Measurements from ENCODE around the gene LRRC42. TPM values are rescaled to one million over a fixed set of nuclear protein-coding genes. Genes with fewer than 3 reads are reported as not detected.
"Not testable (repeated sequence)": the region's sequence is repeated elsewhere in the genome, so short reads cannot be mapped to it uniquely, and the experiment has no call there.

LRRC42 gene
- total and polyA plus RNA-seq, 4 experiments from 2014 or later, result 4.7 to 8.7 (median 7.9) TPM

- Mint-ChIP-seq H3K27me3 (peaks cover 0 to 3% of the 10 kb centered on the region in 2 donors), H3K4me3 (no peak overlapping the region), H3K4me1 (no peaks in the 10 kb centered on the region), H3K27ac (no peak overlapping the region), H3K9me3 (peaks cover 0 to 2% (median 0%) of the 10 kb centered on the region in 8 donors), H3K36me3 (no peaks in the 10 kb centered on the region)
- POLR2A ChIA-PET (ENCODE audit: partially characterized antibody), result interaction anchor here (0.7 kb wide), 1 partner anchor 767 kb away, joined by 4 read pairs; no protein-coding TSS in a partner anchor
- no peak for DNase-seq
- Histone ChIP-seq H3K36me3 (ENCODE audit: insufficient read depth, low read length) (no peaks in the 10 kb centered on the region), H3K4me3 (ENCODE audit: low read length in 2 of 2) (no peak overlapping the region), H3K4me1 (ENCODE audit: insufficient read depth, low read length) (no peaks in the 10 kb centered on the region), H3K27ac (ENCODE audit: low read depth, low read length) (no peak overlapping the region), H3K27me3 (ENCODE audit: insufficient read depth, low read length) (no peaks in the 10 kb centered on the region), H3K9me3 (ENCODE audit: control insufficient read depth in 1 of 2, low read length in 2 of 2) (no peaks in the 10 kb centered on the region)
- CTCF ChIA-PET (ENCODE audit: partially characterized antibody), result no interaction called here
- intact Hi-C loops (cut with micrococcal nuclease), result no loop called here
These were observed 52.1 kb downstream of the LRRC42 start for GRCh38 chr1:53998223-53998622.

- H3K27ac ChIP-seq (ENCODE audit: low read depth, low read length), result no peak overlapping the region
- Mint-ChIP-seq H3K36me3 (no peaks in the 10 kb centered on the region), H3K4me3 (no peak overlapping the region), H3K4me1 (no peaks in the 10 kb centered on the region), H3K9me3 (peaks cover 0 to 2% (median 0%) of the 10 kb centered on the region in 8 donors), H3K27ac (no peak overlapping the region), H3K27me3 (peaks cover 0 to 3% of the 10 kb centered on the region in 2 donors)
- H3K36me3 ChIP-seq (ENCODE audit: insufficient read depth, low read length), result no peaks in the 10 kb centered on the region
- H3K27me3 ChIP-seq (ENCODE audit: insufficient read depth, low read length), result no peaks in the 10 kb centered on the region
- POLR2A ChIA-PET (ENCODE audit: partially characterized antibody), result no interaction called here
- no peaks in the 10 kb centered on the region for H3K4me1 ChIP-seq (ENCODE audit: insufficient read depth, low read length)
- no peak overlapping the region for H3K4me3 ChIP-seq (ENCODE audit: low read length in 2 of 2)
- intact Hi-C loops (cut with micrococcal nuclease), result no loop called here
- no peaks in the 10 kb centered on the region for H3K9me3 ChIP-seq (ENCODE audit: control insufficient read depth in 1 of 2, low read length in 2 of 2)
- no peak for DNase-seq
- CTCF ChIA-PET (ENCODE audit: partially characterized antibody), result no interaction called here
These were observed 53.8 kb downstream of the LRRC42 start for GRCh38 chr1:53999920-54000319.

GRCh38 chr1:54001591-54001990 is 55.4 kb downstream of the LRRC42 start:
- Mint-ChIP-seq H3K9me3 (peaks cover 0 to 4% (median 0%) of the 10 kb centered on the region in 8 donors), H3K4me3 (no peak overlapping the region), H3K36me3 (no peaks in the 10 kb centered on the region), H3K4me1 (no peaks in the 10 kb centered on the region), H3K27me3 (peaks cover 0 to 2% of the 10 kb centered on the region in 2 donors), H3K27ac (no peak overlapping the region)
- CTCF ChIA-PET (ENCODE audit: partially characterized antibody), result no interaction called here
- Histone ChIP-seq H3K27ac (ENCODE audit: low read depth, low read length) (no peak overlapping the region), H3K27me3 (ENCODE audit: insufficient read depth, low read length) (no peaks in the 10 kb centered on the region), H3K4me3 (ENCODE audit: low read length in 2 of 2) (no peak overlapping the region), H3K9me3 (ENCODE audit: control insufficient read depth in 1 of 2, low read length in 2 of 2) (no peaks in the 10 kb centered on the region), H3K36me3 (ENCODE audit: insufficient read depth, low read length) (no peaks in the 10 kb centered on the region), H3K4me1 (ENCODE audit: insufficient read depth, low read length) (no peaks in the 10 kb centered on the region)
- intact Hi-C loops (cut with micrococcal nuclease), result no loop called here
- POLR2A ChIA-PET (ENCODE audit: partially characterized antibody), result interaction anchor here (1.1 kb wide), 1 partner anchor 22 kb away, joined by 3 read pairs; no protein-coding TSS in a partner anchor
- no peak for DNase-seq

- ChIA-PET CTCF (ENCODE audit: partially characterized antibody) (no interaction called here), POLR2A (ENCODE audit: partially characterized antibody) (interaction anchor here (1.1 kb wide), 1 partner anchor 21 kb away, joined by 3 read pairs; no protein-coding TSS in a partner anchor)
- Histone ChIP-seq H3K4me1 (ENCODE audit: insufficient read depth, low read length) (no peaks in the 10 kb centered on the region), H3K9me3 (ENCODE audit: control insufficient read depth in 1 of 2, low read length in 2 of 2) (no peaks in the 10 kb centered on the region), H3K4me3 (ENCODE audit: low read length in 2 of 2) (no peak overlapping the region), H3K36me3 (ENCODE audit: insufficient read depth, low read length) (no peaks in the 10 kb centered on the region), H3K27ac (ENCODE audit: low read depth, low read length) (no peak overlapping the region), H3K27me3 (ENCODE audit: insufficient read depth, low read length) (no peaks in the 10 kb centered on the region)
- Mint-ChIP-seq H3K4me3 (no peak overlapping the region), H3K9me3 (peaks cover 0 to 4% (median 0%) of the 10 kb centered on the region in 8 donors), H3K36me3 (no peaks in the 10 kb centered on the region), H3K4me1 (no peaks in the 10 kb centered on the region), H3K27ac (no peak overlapping the region), H3K27me3 (peaks cover 0 to under 1% of the 10 kb centered on the region in 2 donors)
- intact Hi-C loops (cut with micrococcal nuclease), result no loop called here
- no peak for DNase-seq
These were observed 56.5 kb downstream of the LRRC42 start for GRCh38 chr1:54002544-54003248.

- Histone ChIP-seq H3K27me3 (ENCODE audit: insufficient read depth, low read length) (no peaks in the 10 kb centered on the region), H3K4me3 (ENCODE audit: low read length in 2 of 2) (no peak overlapping the region), H3K36me3 (ENCODE audit: insufficient read depth, low read length) (no peaks in the 10 kb centered on the region), H3K9me3 (ENCODE audit: control insufficient read depth in 1 of 2, low read length in 2 of 2) (no peaks in the 10 kb centered on the region), H3K4me1 (ENCODE audit: insufficient read depth, low read length) (no peaks in the 10 kb centered on the region), H3K27ac (ENCODE audit: low read depth, low read length) (no peak overlapping the region)
- Mint-ChIP-seq H3K36me3 (no peaks in the 10 kb centered on the region), H3K27ac (no peak overlapping the region), H3K4me1 (no peaks in the 10 kb centered on the region), H3K27me3 (peaks cover 0 to 2% of the 10 kb centered on the region in 2 donors), H3K9me3 (peaks cover 0 to 4% (median 0%) of the 10 kb centered on the region in 8 donors), H3K4me3 (no peak overlapping the region)
- no peak for DNase-seq
- ChIA-PET POLR2A (ENCODE audit: partially characterized antibody) (no interaction called here), CTCF (ENCODE audit: partially characterized antibody) (no interaction called here)
- intact Hi-C loops (cut with micrococcal nuclease), result no loop called here
These were observed 57.1 kb downstream of the LRRC42 start for GRCh38 chr1:54003249-54003646.

- intact Hi-C loops (cut with micrococcal nuclease); H3K36me3 Mint-ChIP-seq; CTCF ChIA-PET (ENCODE audit: partially characterized antibody); H3K4me3 ChIP-seq (ENCODE audit: low read length in 2 of 2); H3K36me3 ChIP-seq (ENCODE audit: insufficient read depth, low read length); H3K4me1 Mint-ChIP-seq; H3K9me3 ChIP-seq (ENCODE audit: control insufficient read depth in 1 of 2, low read length in 2 of 2); H3K9me3 Mint-ChIP-seq; H3K27ac Mint-ChIP-seq; H3K4me3 Mint-ChIP-seq; H3K27ac ChIP-seq (ENCODE audit: low read depth, low read length); H3K27me3 Mint-ChIP-seq; POLR2A ChIA-PET (ENCODE audit: partially characterized antibody); DNase-seq; H3K27me3 ChIP-seq (ENCODE audit: insufficient read depth, low read length); H3K4me1 ChIP-seq (ENCODE audit: insufficient read depth, low read length): not testable (repeated sequence)
These were observed 57.8 kb downstream of the LRRC42 start for GRCh38 chr1:54003750-54004480.

- no peaks in the 10 kb centered on the region for H3K27me3 ChIP-seq (ENCODE audit: insufficient read depth, low read length)
- CTCF ChIA-PET (ENCODE audit: partially characterized antibody), result no interaction called here
- peaks cover 2 to 3% of the 10 kb centered on the region in 2 donors for H3K27me3 Mint-ChIP-seq
- H3K36me3 ChIP-seq (ENCODE audit: insufficient read depth, low read length), result no peaks in the 10 kb centered on the region
- no peaks in the 10 kb centered on the region for H3K36me3 Mint-ChIP-seq
- DNase-seq, result no peak
- POLR2A ChIA-PET (ENCODE audit: partially characterized antibody), result no interaction called here
- no peak overlapping the region for H3K27ac Mint-ChIP-seq
- H3K4me3 Mint-ChIP-seq, result no peak overlapping the region
- no peaks in the 10 kb centered on the region for H3K4me1 Mint-ChIP-seq
- intact Hi-C loops (cut with micrococcal nuclease), result no loop called here
- H3K4me3 ChIP-seq (ENCODE audit: low read length in 2 of 2), result no peak overlapping the region
- H3K27ac ChIP-seq (ENCODE audit: low read depth, low read length), result no peak overlapping the region
- no peaks in the 10 kb centered on the region for H3K9me3 ChIP-seq (ENCODE audit: control insufficient read depth in 1 of 2, low read length in 2 of 2)
- H3K4me1 ChIP-seq (ENCODE audit: insufficient read depth, low read length), result no peaks in the 10 kb centered on the region
- H3K9me3 Mint-ChIP-seq, result peaks cover 0 to 4% (median 0%) of the 10 kb centered on the region in 8 donors
These were observed 58.4 kb downstream of the LRRC42 start for GRCh38 chr1:54004481-54005049.

Data from CD4-positive, alpha-beta memory T cell (primary cell).